C4-2B (cell line): ENCODE data around the gene YPEL1.
"Not testable (repeated sequence)": the region's sequence is repeated elsewhere in the genome, so short reads cannot be mapped to it uniquely, and the experiment has no call there.

Source experiments
- H3K27ac ChIP-seq: fragments of 450-650 bp; 2 replicates; pipeline ENCODE4 v1.5.1; 2017
- ZFX ChIP-seq: fragments of 450-650 bp; IDR thresholded peaks from 2 replicates; pipeline ENCODE4 v1.6.1; 2017
- TF ChIP-seq, protein P1 (sequence below): fragments of 450-650 bp; conservative IDR thresholded peaks from 2 replicates; pipeline ENCODE4 v1.5.1; 2017; ENCODE audit warnings: mild to moderate bottlenecking

YPEL1 gene

DNA sequence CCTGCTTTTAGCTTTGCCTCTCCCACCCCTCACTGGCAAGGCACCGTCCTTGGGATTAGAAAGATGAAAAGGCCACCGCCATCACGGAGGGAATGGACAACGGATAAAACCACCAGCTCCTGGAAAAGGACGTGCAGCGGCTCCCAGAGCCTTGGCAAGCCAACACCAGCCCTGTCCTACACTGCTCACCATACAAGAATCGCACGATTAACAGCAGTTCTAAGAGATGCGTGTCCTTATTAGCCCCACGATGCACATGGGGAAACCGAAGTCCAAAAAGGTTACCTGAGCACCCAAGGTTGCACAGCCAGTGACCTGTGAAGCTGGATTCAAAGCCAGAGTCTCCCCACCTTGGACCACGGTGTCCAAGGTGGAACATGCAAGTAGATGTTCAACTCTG, 7.3 kb downstream of the YPEL1 start:
- TF ChIP-seq, protein P1, sequence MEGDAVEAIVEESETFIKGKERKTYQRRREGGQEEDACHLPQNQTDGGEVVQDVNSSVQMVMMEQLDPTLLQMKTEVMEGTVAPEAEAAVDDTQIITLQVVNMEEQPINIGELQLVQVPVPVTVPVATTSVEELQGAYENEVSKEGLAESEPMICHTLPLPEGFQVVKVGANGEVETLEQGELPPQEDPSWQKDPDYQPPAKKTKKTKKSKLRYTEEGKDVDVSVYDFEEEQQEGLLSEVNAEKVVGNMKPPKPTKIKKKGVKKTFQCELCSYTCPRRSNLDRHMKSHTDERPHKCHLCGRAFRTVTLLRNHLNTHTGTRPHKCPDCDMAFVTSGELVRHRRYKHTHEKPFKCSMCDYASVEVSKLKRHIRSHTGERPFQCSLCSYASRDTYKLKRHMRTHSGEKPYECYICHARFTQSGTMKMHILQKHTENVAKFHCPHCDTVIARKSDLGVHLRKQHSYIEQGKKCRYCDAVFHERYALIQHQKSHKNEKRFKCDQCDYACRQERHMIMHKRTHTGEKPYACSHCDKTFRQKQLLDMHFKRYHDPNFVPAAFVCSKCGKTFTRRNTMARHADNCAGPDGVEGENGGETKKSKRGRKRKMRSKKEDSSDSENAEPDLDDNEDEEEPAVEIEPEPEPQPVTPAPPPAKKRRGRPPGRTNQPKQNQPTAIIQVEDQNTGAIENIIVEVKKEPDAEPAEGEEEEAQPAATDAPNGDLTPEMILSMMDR: no peak
- no peak for TF ChIP-seq ZFX
- no peak overlapping the region for H3K27ac ChIP-seq

DNA sequence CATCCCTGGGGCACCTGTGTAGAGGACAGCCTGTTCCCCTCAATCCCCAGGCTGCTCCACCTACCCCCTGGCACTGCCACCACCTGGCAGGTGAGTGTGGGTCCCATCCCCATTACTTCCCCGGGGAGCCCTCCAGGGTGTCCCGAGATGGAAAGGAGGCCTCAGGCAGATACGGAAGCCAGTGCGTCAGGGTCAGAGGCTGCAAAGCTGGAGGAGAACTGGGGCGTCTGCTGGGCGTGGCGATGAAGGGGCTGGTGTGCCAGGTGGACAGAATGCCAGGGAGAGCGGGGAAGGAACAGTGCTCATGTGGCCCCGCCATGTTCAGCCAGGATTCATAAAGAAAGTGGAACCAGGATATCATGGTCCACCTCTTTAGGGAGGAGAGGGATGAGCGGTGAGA, 7.8 kb downstream of the YPEL1 start:
- H3K27ac ChIP-seq: no peak overlapping the region
- TF ChIP-seq, protein P1: no peak
- no peak for TF ChIP-seq ZFX

DNA sequence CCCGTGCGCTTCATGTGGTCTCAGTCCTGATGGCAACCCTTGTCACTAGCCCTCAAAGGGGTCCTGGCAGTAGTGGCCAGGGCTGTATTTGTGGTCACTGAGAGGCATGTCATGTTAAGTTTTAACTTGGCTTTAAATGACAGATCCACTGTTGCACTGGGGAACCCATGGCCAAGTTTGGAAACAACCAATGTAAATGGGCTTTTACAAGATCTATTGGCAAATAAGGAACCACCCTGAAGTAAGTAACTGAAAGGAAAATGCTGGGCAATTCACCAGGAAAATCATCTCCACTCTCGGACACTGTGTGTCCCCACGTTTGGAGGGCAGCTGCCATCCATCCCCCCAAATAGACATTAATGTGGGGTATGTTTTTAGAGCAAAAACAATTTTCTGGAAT, 8.4 kb downstream of the YPEL1 start:
- TF ChIP-seq, protein P1: no peak
- no peak for TF ChIP-seq ZFX
- no peak overlapping the region for H3K27ac ChIP-seq

DNA sequence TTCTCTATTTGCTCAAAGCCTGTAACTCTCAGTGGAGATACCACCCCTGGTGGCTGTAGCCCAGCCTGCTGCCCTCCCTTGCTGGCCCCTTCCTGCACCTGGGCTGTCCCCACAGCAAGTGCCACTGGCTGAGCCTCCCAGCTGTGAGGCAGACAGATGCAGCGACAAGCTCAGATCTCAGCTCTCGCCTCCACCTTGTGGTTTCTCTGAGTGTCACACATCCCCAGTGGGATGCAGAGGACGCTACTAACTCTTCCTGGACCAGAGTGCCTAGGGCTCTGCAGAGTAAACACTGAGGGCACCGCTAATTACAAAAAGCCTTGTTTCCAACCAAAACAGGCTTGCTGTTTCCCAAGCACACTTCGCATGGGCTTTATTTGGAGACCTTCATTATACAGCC, 8.9 kb downstream of the YPEL1 start:
- no peak overlapping the region for H3K27ac ChIP-seq
- no peak for TF ChIP-seq ZFX
- TF ChIP-seq, protein P1: no peak; the same call in 1 of the 2 replicates

DNA sequence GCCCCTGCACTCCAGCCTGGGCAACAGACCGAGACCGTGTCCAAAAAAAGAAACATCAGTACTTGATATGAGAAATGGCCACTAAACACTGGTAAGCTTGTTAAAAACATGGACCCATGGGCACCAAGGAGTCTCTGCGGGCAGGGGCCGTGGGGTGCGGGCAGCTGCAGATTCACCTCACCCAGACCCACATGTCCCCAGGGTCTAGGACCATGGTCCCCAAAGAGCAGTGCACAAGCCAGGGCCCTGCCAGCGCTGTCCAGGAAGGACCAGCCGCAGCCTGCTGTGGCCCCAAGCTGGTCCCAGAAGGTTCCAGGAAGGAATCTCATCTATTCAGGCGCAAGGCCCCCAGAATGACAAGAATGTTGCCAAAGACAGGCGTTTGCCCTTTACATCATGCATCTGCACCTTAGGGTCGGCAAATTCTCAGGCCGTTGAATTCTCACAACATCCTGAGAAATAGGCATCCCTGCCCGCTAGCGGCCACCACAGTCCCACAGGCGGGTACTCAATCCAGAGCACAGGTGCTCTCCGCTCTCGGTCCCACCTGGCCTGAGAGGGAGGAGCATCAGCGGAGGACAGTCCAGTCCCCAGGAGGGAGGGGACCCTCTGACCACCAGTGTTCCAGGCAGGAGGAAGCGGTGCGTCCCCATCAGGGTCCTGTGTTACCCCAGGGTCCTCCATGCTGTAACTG, 9.5 kb downstream of the YPEL1 start:
- no peak for TF ChIP-seq ZFX
- TF ChIP-seq, protein P1: no peak
- H3K27ac ChIP-seq: no peak overlapping the region

DNA sequence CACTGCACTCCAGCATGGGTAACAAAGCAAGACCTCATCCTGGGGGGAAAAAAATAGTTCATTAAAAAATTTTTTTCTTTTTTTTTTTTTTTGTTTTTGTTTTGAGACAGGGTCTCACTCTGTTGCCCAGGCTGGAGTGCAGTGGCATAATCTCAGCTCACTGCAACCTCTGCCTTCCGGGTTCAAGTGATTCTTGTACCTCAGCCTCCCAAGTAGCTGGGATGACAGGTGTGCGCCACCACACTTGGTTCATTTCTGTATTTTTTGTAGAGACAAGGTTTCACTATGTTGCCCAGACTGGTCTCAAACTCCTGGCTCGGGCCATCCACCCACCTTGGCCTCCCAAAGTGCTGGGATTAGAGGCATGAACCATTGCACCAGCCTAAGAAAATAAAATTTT, 11.1 kb downstream of the YPEL1 start:
- not testable (repeated sequence) for H3K27ac ChIP-seq

DNA sequence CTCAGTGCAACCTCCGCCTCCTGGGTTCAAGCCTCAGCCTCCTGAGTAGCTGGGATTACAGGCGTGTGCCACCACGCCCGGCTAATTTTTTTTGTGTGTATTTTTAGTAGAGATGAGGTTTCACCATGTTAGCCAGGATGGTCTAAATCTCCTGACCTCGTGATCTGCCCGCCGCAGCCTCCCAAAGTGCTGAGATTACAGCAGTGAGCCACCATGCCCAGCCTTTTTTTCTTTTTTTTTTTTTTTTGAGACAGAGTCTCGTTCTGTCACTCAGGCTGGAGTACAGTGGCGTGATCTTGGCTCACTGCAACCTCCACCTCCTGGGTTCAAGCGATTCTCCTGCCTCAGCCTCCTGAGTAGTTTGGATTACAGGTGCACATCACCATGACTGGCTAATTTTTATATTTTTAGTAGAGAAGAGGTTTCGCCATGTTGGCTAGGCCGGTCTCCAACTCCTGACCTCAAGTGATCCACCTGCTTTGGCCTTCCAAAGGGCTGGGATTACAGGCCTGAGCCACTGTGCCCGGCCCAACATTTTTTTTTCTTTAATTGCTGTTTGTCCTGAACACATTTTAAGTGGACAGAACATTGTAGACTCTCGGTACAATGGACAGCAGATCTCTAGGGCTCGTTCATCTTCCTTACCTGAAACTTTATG, 14.3 kb downstream of the YPEL1 start:
- not testable (repeated sequence) for H3K27ac ChIP-seq

DNA sequence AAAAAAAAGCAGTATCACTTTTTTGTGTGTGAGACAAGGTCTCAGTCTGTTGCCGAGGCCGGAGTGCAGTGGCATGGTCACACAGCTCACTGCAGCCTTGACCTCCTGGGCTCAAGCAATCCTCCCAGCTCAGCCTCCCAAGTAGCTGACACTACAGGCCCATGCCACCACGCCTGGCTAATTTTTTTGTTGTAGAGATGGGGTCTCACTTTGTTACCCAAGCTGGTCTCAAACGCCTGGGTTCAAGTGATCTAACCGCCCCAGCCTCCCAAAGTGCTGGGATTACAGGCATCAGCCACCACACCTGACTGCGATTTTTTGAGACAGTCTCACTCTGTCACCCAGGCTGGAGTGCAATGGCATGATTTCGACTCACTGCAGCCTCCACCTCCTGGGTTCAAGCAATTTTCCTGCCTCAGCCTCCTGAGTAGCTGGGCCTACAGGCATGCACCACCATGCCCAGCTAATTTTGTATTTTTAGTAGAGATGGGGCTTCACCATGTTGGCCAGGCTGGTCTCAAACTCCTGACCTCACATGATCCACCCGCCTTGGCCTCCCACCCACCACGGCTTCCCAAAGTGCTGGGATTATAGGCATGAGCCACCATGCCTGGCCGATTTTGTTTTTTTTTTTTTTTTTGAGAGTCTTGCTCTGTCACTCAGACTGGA, 15.3 kb downstream of the YPEL1 start:
- not testable (repeated sequence) for H3K27ac ChIP-seq

DNA sequence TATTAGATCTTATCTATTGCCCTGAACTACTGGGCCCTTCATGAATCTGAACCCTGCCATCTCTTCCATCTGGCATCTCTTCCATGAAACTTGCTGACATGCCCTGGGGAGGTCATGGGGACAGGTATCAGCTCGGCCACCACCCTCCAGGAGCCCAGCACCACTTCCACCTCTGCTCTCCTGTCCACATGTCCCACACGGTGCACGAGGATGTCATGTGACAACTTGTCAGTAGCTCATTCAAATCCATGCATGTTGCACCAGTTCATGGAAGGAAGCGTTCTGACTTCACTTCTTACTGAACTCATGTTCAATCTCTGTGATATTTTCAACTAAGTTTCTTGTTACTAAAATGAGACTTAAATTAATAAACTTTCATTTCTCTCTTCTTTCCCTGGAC, 16.6 kb downstream of the YPEL1 start:
- TF ChIP-seq ZFX: no peak
- TF ChIP-seq, protein P1: no peak
- H3K27ac ChIP-seq: no peak overlapping the region
